Gastroesophageal sphincter (tissue), 4 donors: ENCODE data around the gene MARF1. TPM values are rescaled to one million over a fixed set of nuclear protein-coding genes. Genes with fewer than 3 reads are reported as not detected.

ENCODE experiments used
- ATAC-seq: fragments of 150-250 bp; one replicate; pipeline ENCODE4 v1.9.1; 2016; ENCODE audit warnings: mild to moderate bottlenecking, moderate library complexity
- H3K27ac ChIP-seq, 4 donors: fragments of 200-600 bp; sonication (generic) in 3 of 4; 1 replicate in 3 of 4; 2 replicates in 1 of 4; pipeline ENCODE4 v1.5.1; 2016 to 2019
- H3K27me3 ChIP-seq: fragments of 200-600 bp; sonication (generic); one replicate; pipeline ENCODE4 v1.5.1; 2019
- H3K36me3 ChIP-seq, 2 donors: fragments of 200-600 bp; sonication (generic); one replicate each; pipeline ENCODE4 v1.5.1; 2019; ENCODE audit warnings: control low read depth in 1 of 2
- H3K4me1 ChIP-seq, 3 donors: fragments of 200-600 bp; sonication (generic); 1 replicate in 2 of 3; 2 replicates in 1 of 3; pipeline ENCODE4 v1.5.1; 2016 to 2019; ENCODE audit warnings: control low read depth in 2 of 3
- H3K4me3 ChIP-seq, 2 donors: fragments of 200-600 bp; sonication (generic); one replicate each; pipeline ENCODE4 v1.5.1; 2019; ENCODE audit warnings: mild to moderate bottlenecking in 1 of 2, moderate library complexity in 1 of 2
- H3K9me3 ChIP-seq, 3 donors: fragments of 200-600 bp; sonication (generic); one replicate each; pipeline ENCODE4 v1.5.1; 2017 to 2019; ENCODE audit warnings: control low read depth in 2 of 3
- EP300 ChIP-seq: sonication (generic); formaldehyde crosslinking; IDR thresholded peaks from one replicate; pipeline ENCODE4 v1.6.1; 2017; ENCODE audit warnings: antibody characterized with exemption, mild to moderate bottlenecking
- POLR2A ChIP-seq, 2 donors: fragments of 450-650 bp; IDR thresholded peaks; one replicate each; pipeline ENCODE4 v1.6.1; 2017; ENCODE audit warnings: antibody characterized with exemption in 2 of 2, mild to moderate bottlenecking in 2 of 2, moderate library complexity in 1 of 2
- POLR2AphosphoS5 ChIP-seq: sonication (generic); formaldehyde crosslinking; IDR thresholded peaks from one replicate; pipeline ENCODE4 v1.6.1; 2017; ENCODE audit warnings: antibody characterized with exemption
- WGBS, 2 donors: methylation state at CpG; one replicate each; pipeline ENCODE4 v1.1.5; 2018; ENCODE audit warnings: low coverage in 1 of 2; 5-methylcytosine and 5-hydroxymethylcytosine counted together
- total RNA-seq, 4 donors: library from RNA; depleted of rRNA; stranded (reverse); fragments of >200 nt; gene quantifications; one replicate each; pipeline ENCODE4 v1.1.0, GENCODE V29; 2016
- TF ChIP-seq, protein P1 (sequence below), 4 experiments: fragments of 200-600 bp in 2 of 4; fragments of 450-650 bp in 2 of 4; sonication (generic) in 1 of 4; IDR thresholded peaks; one replicate each; pipeline ENCODE4 v1.5.1; 2017 to 2019; ENCODE audit warnings: antibody characterized with exemption in 4 of 4, mild to moderate bottlenecking in 2 of 4, moderate library complexity in 2 of 4

MARF1 gene
- total RNA-seq, 4 donors from 2014 or later = 38.2 to 67.7 (median 53.3) TPM

DNA sequence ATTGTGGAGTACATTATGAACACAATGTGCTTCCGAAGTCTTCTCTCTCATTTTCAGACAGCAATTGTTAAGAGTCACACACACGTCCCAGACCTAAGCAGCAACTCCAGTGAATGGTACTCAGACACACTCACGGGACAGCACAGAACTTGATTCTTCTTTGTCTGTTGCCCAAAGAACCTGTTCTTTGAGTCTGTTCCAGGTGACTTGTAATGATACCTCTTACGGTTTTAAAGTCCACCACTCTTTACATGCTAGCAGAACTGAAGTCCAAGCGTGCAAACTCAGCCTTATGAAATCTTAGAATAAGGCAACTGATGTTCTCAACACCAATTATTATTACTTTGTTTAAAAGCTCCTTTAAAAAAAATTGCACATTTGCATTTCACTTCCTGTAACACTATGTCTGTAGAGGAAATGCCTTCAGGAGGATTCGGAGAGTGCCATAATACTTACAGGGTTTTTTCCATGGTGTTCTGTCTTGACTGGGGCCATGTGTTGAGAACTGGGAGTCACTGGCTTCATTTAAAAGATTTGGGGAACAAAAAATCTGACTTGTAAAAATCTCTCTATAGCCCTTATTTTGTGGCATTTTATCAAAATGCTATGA lies 48.1 kb downstream of the MARF1 start:
- TF ChIP-seq POLR2AphosphoS5 (no peak), EP300 (no peak), POLR2A (IDR thresholded peaks at IDR 0.05) (no peak)
- TF ChIP-seq, protein P1, sequence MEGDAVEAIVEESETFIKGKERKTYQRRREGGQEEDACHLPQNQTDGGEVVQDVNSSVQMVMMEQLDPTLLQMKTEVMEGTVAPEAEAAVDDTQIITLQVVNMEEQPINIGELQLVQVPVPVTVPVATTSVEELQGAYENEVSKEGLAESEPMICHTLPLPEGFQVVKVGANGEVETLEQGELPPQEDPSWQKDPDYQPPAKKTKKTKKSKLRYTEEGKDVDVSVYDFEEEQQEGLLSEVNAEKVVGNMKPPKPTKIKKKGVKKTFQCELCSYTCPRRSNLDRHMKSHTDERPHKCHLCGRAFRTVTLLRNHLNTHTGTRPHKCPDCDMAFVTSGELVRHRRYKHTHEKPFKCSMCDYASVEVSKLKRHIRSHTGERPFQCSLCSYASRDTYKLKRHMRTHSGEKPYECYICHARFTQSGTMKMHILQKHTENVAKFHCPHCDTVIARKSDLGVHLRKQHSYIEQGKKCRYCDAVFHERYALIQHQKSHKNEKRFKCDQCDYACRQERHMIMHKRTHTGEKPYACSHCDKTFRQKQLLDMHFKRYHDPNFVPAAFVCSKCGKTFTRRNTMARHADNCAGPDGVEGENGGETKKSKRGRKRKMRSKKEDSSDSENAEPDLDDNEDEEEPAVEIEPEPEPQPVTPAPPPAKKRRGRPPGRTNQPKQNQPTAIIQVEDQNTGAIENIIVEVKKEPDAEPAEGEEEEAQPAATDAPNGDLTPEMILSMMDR (IDR thresholded peaks at IDR 0.05) = no peak
- whole genome bisulfite sequencing, 2 donors = 81 to 82% methylated on average over 6 of the region's 6 CpGs
- no peak overlapping the region for H3K4me3 ChIP-seq
- H3K27ac ChIP-seq = no peak overlapping the region
- no peaks in the 10 kb centered on the region for H3K9me3 ChIP-seq
- ATAC-seq = no peak
- peaks cover 0 to 13% (median 4%) of the 10 kb centered on the region in 3 donors for H3K4me1 ChIP-seq
- H3K27me3 ChIP-seq = no peaks in the 10 kb centered on the region
- H3K36me3 ChIP-seq = peaks cover 0 to 66% of the 10 kb centered on the region in 2 donors

DNA sequence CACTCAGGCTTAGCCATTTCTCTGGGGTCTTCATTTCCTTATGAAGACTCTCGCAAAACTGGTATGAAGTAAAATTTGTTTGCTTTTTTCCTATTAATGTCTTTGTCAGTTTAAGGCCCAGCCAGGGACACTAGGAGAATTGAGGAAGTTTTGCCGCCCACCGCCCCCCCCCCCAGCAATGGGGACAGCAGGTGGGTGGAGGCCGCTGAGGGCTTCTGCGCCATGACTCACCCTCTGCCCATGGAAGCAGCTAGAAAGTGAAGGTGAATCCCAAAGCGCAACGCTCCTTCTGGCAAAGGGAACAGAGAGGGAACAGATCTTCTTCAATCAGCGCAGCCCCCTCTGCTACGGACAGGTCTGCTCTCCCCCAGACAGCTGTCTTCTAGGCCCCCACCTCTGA lies 49.7 kb downstream of the MARF1 start:
- Histone ChIP-seq H3K27me3 (no peaks in the 10 kb centered on the region), H3K4me1 (peaks cover 0 to 13% (median 4%) of the 10 kb centered on the region in 3 donors), H3K9me3 (no peaks in the 10 kb centered on the region), H3K4me3 (no peak overlapping the region), H3K27ac (no peak overlapping the region), H3K36me3 (peaks cover 0 to 64% of the 10 kb centered on the region in 2 donors)
- WGBS, 2 donors = 100% methylated on average over 2 of the region's 9 CpGs; no CpG with 5 or more reads in 1 of the 2 donors
- TF ChIP-seq EP300 (no peak), POLR2AphosphoS5 (no peak), POLR2A (IDR thresholded peaks at IDR 0.05) (no peak)
- TF ChIP-seq, protein P1 (IDR thresholded peaks at IDR 0.05) = no peak
- ATAC-seq = no peak

DNA sequence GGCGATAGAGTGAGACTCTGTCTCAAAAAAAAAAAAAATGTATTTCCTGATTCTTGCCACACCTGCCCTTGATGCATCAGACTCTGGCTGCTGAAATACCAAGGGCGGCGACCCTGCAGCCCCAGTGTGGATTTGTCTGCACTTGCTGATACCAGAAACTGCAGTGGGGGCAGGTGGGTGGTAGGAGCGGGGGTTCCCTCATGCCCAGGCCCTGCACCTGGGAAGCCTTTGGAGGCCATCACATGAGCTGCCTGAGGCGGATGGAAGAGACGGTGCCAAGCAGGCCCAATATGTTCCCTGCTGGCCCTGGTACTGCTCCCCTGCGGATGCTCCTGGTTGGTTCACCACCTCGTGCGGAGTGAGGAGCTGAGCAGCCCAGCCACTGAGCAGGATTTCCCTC lies 50.6 kb downstream of the MARF1 start:
- Histone ChIP-seq H3K27ac (peak overlapping the region in 1 of 4 donors; percentile 44), H3K27me3 (no peaks in the 10 kb centered on the region), H3K4me3 (no peak overlapping the region), H3K4me1 (peaks cover 0 to 13% (median 4%) of the 10 kb centered on the region in 3 donors), H3K36me3 (peaks cover 0 to 61% of the 10 kb centered on the region in 2 donors), H3K9me3 (no peaks in the 10 kb centered on the region)
- TF ChIP-seq POLR2A (IDR thresholded peaks at IDR 0.05) = no peak
- no peak for TF ChIP-seq EP300
- TF ChIP-seq, protein P1 (IDR thresholded peaks at IDR 0.05) = no peak
- TF ChIP-seq POLR2AphosphoS5 = no peak
- 50 to 77% methylated on average over 3 to 4 of the region's 9 CpGs for WGBS, 2 donors
- ATAC-seq = no peak

DNA sequence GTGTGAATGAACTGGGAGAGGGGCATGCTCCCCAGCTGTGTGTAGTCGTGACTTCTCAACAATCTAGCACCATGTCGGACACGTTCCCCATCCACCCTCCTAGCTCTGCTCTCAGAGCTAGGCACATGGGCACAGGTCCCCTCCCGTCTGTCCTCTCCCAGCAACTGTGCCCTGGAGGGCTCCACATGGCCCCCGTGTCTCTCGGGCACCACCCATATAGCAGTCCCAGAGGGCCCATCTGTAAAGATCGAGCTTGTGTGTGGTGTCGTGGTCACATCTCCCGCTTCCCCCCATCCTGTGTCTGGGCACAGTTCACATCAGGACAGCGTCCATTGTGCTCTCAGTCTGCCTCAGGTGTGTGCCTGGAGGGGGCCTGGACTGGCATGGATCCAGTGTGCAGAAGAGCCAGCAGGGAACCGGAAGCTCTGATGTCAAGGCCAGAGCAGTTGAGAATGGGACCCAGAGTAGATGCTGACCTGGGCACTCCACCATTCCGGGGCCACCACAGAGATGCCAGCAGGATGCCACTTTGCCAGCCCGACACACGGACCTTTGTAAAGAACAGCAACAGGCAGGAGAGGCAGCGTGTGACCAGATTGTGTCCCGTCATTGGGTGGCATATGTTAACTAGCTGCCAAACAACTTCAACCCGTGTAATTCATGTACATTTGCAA lies 55.7 kb downstream of the MARF1 start:
- WGBS, 2 donors = 98 to 100% methylated on average over 3 to 6 of the region's 17 CpGs
- Histone ChIP-seq H3K27me3 (no peaks in the 10 kb centered on the region), H3K4me1 (peaks cover 0 to 9% (median 4%) of the 10 kb centered on the region in 3 donors), H3K4me3 (no peak overlapping the region), H3K36me3 (peaks cover 0 to 69% of the 10 kb centered on the region in 2 donors), H3K9me3 (peaks cover 0 to 19% (median 0%) of the 10 kb centered on the region in 3 donors), H3K27ac (no peak overlapping the region)
- TF ChIP-seq, protein P1 (IDR thresholded peaks at IDR 0.05) = no peak
- TF ChIP-seq POLR2A (IDR thresholded peaks at IDR 0.05) (peak in 1 of 2 donors; percentile 5), POLR2AphosphoS5 (no peak), EP300 (no peak)
- no peak for ATAC-seq
